GM21390 (cell line): ENCODE measurements around the gene BRD3.

Experiments used
- ATAC-seq: cut with Tn5 transposase; IDR thresholded peaks from one replicate; pipeline ENCODE4 v1.9.1; 2021; ENCODE audit not compliant: unreplicated experiment

BRD3 gene

GRCh38 chr9:134054891-134055811, 12.7 kb downstream of the BRD3 start:
- ATAC-seq = no peak

GRCh38 chr9:134053941-134054761, 13.7 kb downstream of the BRD3 start:
- ATAC-seq = no peak

- no peak for ATAC-seq
Observed at GRCh38 chr9:134053401-134053871, 14.4 kb downstream of the BRD3 start.

DNA sequence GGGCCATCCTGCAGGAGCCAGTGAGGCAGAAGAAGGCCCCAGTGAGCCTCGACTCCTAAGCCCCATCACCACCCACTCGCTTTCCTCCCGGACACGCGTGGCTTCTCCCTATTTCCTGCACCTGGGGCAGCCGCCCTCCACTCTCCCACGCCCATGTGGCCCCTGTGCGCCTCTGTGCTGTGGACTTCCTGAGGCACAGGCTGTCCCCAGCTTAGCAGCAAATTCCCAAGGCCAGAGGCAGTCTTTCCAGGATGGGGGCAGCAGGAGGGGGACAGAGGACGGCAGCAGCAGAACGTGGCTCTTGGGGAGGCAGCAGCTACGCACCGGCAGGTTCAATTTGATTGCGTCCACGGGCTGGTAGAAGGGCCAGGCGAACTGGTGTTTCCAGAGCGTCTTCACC, 14.9 kb downstream of the BRD3 start:
- ATAC-seq = no peak

- ATAC-seq = no peak
Observed at GRCh38 chr9:134052491-134052890, 15.3 kb downstream of the BRD3 start.

DNA sequence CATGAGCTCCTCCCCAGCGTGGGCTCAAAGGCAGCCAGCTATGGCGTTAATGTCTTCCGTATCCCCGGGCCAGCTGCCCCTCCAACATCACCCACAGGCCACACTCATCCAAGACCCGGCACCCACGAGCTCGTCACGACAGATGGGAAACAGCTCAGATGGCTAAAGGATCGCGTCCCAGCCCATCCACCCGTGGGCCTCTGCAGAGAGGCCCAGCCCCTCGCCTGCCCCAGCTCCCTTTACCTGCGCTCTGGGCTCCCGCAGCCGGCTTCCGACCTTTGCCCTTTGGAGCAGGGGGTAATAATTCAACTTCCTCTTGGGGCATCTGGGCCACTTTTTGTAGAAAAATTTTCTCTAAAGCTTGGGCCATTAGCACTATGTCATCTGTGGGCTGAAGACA, 16.5 kb downstream of the BRD3 start:
- ATAC-seq = no peak

GRCh38 chr9:134050726-134051125, 17.1 kb downstream of the BRD3 start:
- ATAC-seq = no peak

DNA sequence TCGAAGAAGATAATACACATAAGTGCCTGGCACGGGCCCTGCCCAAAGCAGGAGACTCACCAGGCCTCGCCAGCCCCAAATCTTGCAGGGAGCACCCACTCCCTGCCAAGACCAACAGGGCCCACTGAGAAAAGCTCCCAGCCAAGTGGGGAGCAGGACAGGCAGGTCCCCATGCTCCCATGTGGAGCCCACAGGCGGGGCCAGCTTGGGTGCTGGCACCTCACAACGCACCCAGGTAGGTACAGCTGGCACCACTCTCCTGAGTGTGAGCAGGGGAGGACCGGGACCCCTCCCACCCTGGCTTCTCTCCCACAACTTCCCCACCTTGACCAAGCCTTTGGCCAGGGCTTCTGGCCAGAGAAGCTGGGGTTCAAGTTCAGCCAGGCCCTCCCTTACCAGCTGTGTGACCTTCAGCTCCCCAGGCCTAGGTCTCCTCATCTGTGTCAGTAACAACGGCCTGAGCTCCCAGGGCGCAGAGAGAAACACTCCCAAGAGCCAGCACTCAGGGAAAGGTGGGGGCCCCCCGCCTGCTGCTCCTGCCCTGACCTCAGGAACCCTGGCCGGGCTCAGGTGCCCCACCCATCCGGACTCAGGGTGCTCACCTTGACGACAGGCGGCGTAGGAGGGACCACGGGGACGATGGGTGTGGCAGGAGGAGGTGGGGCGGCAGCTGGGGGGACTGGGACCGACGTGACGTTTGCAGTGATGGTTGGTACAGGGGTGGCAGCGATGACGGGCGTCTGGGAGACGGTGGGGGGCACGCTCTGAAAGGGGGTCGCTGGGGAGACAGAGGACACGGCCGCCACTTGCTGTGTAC, 17.8 kb downstream of the BRD3 start:
- ATAC-seq = no peak

DNA sequence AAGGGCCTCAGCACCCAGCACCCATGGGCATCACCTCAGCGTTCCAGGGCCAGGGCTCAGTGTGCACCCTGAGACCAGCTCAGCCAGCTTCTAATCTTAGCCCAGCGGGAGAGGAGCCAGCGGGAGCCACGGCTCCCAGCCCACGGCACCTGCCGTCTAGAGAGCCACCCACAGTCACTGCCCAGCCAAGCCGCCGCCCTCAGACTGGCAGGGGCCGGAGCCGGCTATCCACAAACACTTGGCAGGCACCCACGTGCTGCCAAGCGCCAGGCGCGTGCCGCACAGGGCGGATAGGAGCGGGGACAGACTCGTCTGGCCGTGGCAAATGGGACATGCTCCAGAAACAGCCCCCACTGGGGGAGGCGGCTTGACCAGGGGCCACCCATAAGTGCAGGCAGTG, 18.6 kb downstream of the BRD3 start:
- no peak for ATAC-seq

DNA sequence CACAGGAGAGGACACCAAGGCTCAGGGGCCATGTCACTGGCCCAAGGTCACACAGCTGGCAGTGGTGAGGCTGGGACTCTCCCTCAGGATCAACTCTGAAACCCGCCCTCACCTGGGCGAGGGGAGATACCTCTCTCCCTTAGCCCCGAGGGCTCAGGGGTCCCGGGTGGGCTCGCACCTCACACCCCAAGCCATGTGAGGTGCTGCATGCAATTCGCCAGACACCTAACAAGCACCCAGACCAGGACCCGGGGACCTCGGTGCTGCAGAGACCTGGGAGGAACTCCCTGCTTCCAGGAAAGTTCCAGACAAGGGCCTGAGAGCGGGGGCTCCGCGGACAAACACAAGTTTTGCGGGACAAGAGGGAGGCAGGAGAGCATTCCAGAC, 19.3 kb downstream of the BRD3 start:
- ATAC-seq = no peak

- ATAC-seq = no peak
Observed at GRCh38 chr9:134047868-134048581, 19.8 kb downstream of the BRD3 start.

GRCh38 chr9:134046894-134047681, 20.7 kb downstream of the BRD3 start:
- no peak for ATAC-seq

DNA sequence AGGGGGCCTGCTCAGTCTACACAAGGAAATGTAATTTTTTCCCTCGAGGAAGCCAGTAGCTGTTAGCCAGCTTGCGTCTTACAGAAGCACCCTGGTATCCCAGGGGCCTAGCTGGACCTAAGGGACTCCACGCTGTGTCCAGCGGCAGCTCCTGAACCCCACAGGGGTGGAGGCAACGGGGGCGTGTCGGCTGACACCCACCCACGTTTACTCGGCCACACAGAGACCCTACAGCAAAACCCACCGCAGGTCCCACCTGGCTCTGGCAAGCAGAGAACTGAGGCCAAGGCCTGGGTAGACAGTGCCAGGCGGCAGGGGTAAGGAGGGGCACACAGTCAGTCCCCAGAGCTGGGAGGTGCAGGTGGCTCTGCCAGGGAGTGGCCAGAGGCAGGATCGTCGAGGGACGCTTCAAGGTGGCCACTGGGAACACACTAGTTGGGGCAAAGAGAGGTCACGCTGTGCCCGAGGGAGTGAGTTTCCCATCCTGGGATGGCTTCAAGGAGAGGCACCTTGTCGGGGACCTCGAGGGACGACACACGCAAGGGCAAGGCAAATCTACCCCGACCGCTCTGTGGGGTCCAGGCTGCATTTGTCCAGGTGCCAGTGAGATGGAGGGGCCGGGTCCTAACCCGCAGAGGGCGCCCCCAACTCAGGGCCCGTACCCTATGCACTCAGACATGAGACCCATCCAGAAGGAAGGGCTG, 21.8 kb downstream of the BRD3 start:
- no peak for ATAC-seq

DNA sequence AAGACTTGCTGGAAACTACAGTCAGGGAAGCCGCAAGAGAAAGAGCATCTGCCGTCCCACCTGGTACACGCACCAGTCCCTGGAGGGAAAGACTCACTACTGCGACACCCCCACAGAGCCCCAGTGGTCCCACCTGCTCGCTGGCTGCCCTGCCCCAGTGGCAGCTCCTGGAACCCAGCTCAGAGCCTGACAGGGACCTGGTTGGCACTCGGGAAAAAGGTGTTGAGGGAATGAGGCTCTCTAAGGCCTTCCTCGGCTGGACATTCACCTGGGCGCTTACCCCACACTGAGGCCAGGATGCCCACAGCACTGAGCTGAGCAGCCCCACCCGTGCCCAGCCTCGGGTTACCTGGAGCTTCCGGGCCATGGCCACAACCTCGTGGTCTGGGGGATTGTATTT, 22.9 kb downstream of the BRD3 start:
- no peak for ATAC-seq

- ATAC-seq = no peak
Observed at GRCh38 chr9:134043531-134043988, 24.3 kb downstream of the BRD3 start.

GRCh38 chr9:134041649-134041962, 26.2 kb downstream of the BRD3 start:
- ATAC-seq = no peak

GRCh38 chr9:134040781-134041648, 26.8 kb downstream of the BRD3 start:
- ATAC-seq = no peak

GRCh38 chr9:134040176-134040565, 27.7 kb downstream of the BRD3 start:
- ATAC-seq = no peak
